HCT116 (cell line): ENCODE data around the gene NDUFS2. TPM values are rescaled to one million over a fixed set of nuclear protein-coding genes. Genes with fewer than 3 reads are reported as not detected.

Experiments
- ATAC-seq: fragments of 200-7000 bp; cut with Tn5 transposase; 2 replicates; pipeline ENCODE4 v1.9.1; 2020; ENCODE audit warnings: mild to moderate bottlenecking, moderate library complexity
- BruUV-seq: library from RNA; stranded (reverse); fragments of 400-500 nt; replicated peaks from 2 replicates; lab custom pipeline; 2021; lab: Mats Ljungman, UMichigan
- CTCF ChIA-PET: fragments of 300-600 bp; sonication (Branson Sonifier 250); formaldehyde crosslinking; loops from one replicate; lab custom pipeline; 2021; ENCODE audit warnings: antibody characterized with exemption; lab: Charles Lee
- POLR2A ChIA-PET: fragments of 300-600, 350-600 bp; sonication (Branson Sonifier 250); formaldehyde crosslinking; loops from one replicate; lab custom pipeline; 2021; ENCODE audit warnings: antibody characterized with exemption; lab: Charles Lee
- RAD21 ChIA-PET, 2 experiments: fragments of 300-600 bp; sonication (Branson Sonifier 250); formaldehyde crosslinking; loops; one replicate each; lab custom pipeline; 2023; ENCODE audit warnings: low total read pairs in 2 of 2; ENCODE audit not compliant: uncharacterized antibody in 2 of 2, unreplicated experiment in 2 of 2, low non-redundant PET in 1 of 2; lab: Charles Lee
- DNase-seq: peaks from one replicate; pipeline ENCODE4 v3.0.0-alpha.2; 2010; ENCODE audit warnings: low read depth, low spot score
- H2AFZ ChIP-seq: fragments of 200-600 bp; shearing (Covaris generic), sonication (generic); 2 replicates; pipeline ENCODE4 v1.6.1; 2017; ENCODE audit warnings: low read depth, mixed run types, mixed read lengths, antibody characterized with exemption, low read length; ENCODE audit not compliant: poor library complexity, severe bottlenecking
- H3K27ac ChIP-seq: 2 replicates; pipeline ENCODE4 v1.5.1; 2012; ENCODE audit warnings: low read depth, low read length
- H3K27me3 ChIP-seq: fragments of 200-600 bp; sonication (generic); 2 replicates; pipeline ENCODE4 v1.6.1; 2016; ENCODE audit warnings: mixed run types, low read length, mixed read lengths; ENCODE audit not compliant: insufficient read depth
- H3K36me3 ChIP-seq, 2 experiments: fragments of 200-500 bp in 1 of 2; fragments of 200-600 bp in 1 of 2; sonication (Bioruptor generic) in 1 of 2; sonication (generic) in 1 of 2; 2 replicates each; pipeline versions ENCODE4 v1.5.1 to v1.6.1; 2014 to 2016; ENCODE audit warnings: low read length in 2 of 2, inconsistent platforms in 1 of 2, mixed read lengths in 1 of 2, mixed run types in 1 of 2; ENCODE audit not compliant: insufficient read depth in 2 of 2, control insufficient read depth in 1 of 2
- H3K4me1 ChIP-seq, 2 experiments: fragments of 200-600 bp in 1 of 2; sonication (generic) in 1 of 2; 2 replicates each; pipeline versions ENCODE4 v1.5.1 to v1.6.1; 2012 to 2017; ENCODE audit warnings: low read length in 2 of 2, inconsistent platforms in 1 of 2, mild to moderate bottlenecking in 1 of 2, mixed read lengths in 1 of 2, mixed run types in 1 of 2, moderate library complexity in 1 of 2; ENCODE audit not compliant: insufficient read depth in 2 of 2, control insufficient read depth in 1 of 2
- H3K4me2 ChIP-seq: fragments of 200-600 bp; sonication (generic); 2 replicates; pipeline ENCODE4 v1.6.1; 2017; ENCODE audit warnings: mixed run types, low read length, mixed read lengths
- H3K4me3 ChIP-seq, 2 experiments: fragments of 200-600 bp in 1 of 2; sonication (generic) in 1 of 2; replicated peaks in 1 of 2; 2 replicates each; pipeline ENCODE4 v1.5.1; 2011 to 2016; ENCODE audit warnings: low read length in 2 of 2, control low read depth in 1 of 2, low read depth in 1 of 2, mild to moderate bottlenecking in 1 of 2, mixed read lengths in 1 of 2, mixed run types in 1 of 2
- H3K79me2 ChIP-seq: fragments of 200-600 bp; sonication (generic); 2 replicates; pipeline ENCODE4 v1.6.1; 2017; ENCODE audit warnings: mild to moderate bottlenecking, mixed run types, low read length, moderate library complexity, mixed read lengths; ENCODE audit not compliant: insufficient read depth
- H3K9ac ChIP-seq: fragments of 200-600 bp; sonication (generic); 2 replicates; pipeline ENCODE4 v1.6.1; 2016; ENCODE audit warnings: low read length, mixed read lengths
- H3K9me2 ChIP-seq: fragments of 200-600 bp; sonication (generic), shearing (Covaris generic); 2 replicates; pipeline ENCODE4 v1.6.1; 2017; ENCODE audit warnings: mixed run types, mild to moderate bottlenecking, moderate library complexity; ENCODE audit not compliant: insufficient read depth
- H3K9me3 ChIP-seq, 2 experiments: fragments of 200-500 bp in 1 of 2; fragments of 200-600 bp in 1 of 2; sonication (Bioruptor generic) in 1 of 2; sonication (generic) in 1 of 2; 2 replicates each; pipeline ENCODE4 v1.6.1; 2014 to 2017; ENCODE audit warnings: low read length in 2 of 2, mixed read lengths in 2 of 2, inconsistent platforms in 1 of 2, low read depth in 1 of 2, mild to moderate bottlenecking in 1 of 2, mixed run types in 1 of 2, moderate library complexity in 1 of 2; ENCODE audit not compliant: control insufficient read depth in 1 of 2, insufficient read depth in 1 of 2
- H4K20me1 ChIP-seq: fragments of 200-600 bp; sonication (generic), shearing (Covaris generic); 2 replicates; pipeline ENCODE4 v1.6.1; 2017; ENCODE audit warnings: mixed run types, mild to moderate bottlenecking, moderate library complexity; ENCODE audit not compliant: insufficient read depth
- ATF3 ChIP-seq: IDR thresholded peaks from 2 replicates; pipeline ENCODE4 v1.6.1; 2012
- CBX3 ChIP-seq: IDR thresholded peaks from 2 replicates; pipeline ENCODE4 v1.6.1; 2012; ENCODE audit warnings: low read depth
- CEBPB ChIP-seq: IDR thresholded peaks from 2 replicates; pipeline ENCODE4 v1.6.1; 2012; ENCODE audit warnings: low read depth
- EGR1 ChIP-seq: IDR thresholded peaks from 2 replicates; pipeline ENCODE4 v1.6.1; 2012; ENCODE audit warnings: low read depth
- EZH2 ChIP-seq: fragments of 200-600 bp; sonication (generic); IDR thresholded peaks from 2 replicates; pipeline ENCODE4 v1.6.1; 2017; ENCODE audit warnings: antibody characterized with exemption, mixed run types
- REST ChIP-seq: IDR thresholded peaks from 2 replicates; pipeline ENCODE4 v1.6.1; 2012; ENCODE audit warnings: low read depth
- SRF ChIP-seq: IDR thresholded peaks from 2 replicates; pipeline ENCODE4 v1.6.1; 2012; ENCODE audit warnings: low read depth
- intact Hi-C: fragments of 100-400 bp; cut with micrococcal nuclease; formaldehyde crosslinking; loops from 2 replicates; pipeline ENCODE4 v1.10.0; 2022
- total RNA-seq: library from RNA; stranded (reverse); gene quantifications from one replicate; pipeline ENCODE4 v1.2.1, GENCODE V29; 2021; ENCODE audit not compliant: unreplicated experiment

Gene NDUFS2
- total RNA-seq, 1 experiment from 2014 or later, result 82.7 TPM

- no TSS peak for BruUV-seq
- no peaks in the 10 kb centered on the region for H4K20me1 ChIP-seq
- H3K9me3 ChIP-seq, result no peaks in the 10 kb centered on the region
- H3K4me3 ChIP-seq, result no peak overlapping the region
- H3K4me2 ChIP-seq, result no peak overlapping the region
- TF ChIP-seq EZH2 (no peak), CEBPB (no peak), CBX3 (no peak), SRF (no peak), EGR1 (no peak), ATF3 (no peak), REST (no peak)
- no peaks in the 10 kb centered on the region for H3K9me2 ChIP-seq
- RAD21 ChIA-PET, result no interaction called here
- H3K4me1 ChIP-seq, result peaks cover 4 to 23% of the 10 kb centered on the region in 2 experiments; a peak in 3 of 4 replicates
- no peaks in the 10 kb centered on the region for H3K36me3 ChIP-seq
- H3K27ac ChIP-seq, result no peak overlapping the region
- POLR2A ChIA-PET, result no interaction called here
- H2AFZ ChIP-seq, result no peak overlapping the region
- H3K27me3 ChIP-seq, result no peaks in the 10 kb centered on the region
- H3K79me2 ChIP-seq, result no peaks in the 10 kb centered on the region
- intact Hi-C loops, result no loop called here
- no peak for DNase-seq
- ATAC-seq, result no peak
- no peak overlapping the region for H3K9ac ChIP-seq
- CTCF ChIA-PET, result no interaction called here
These were observed 6.1 kb upstream of the NDUFS2 start for GRCh38 chr1:161196111-161196510.
